ENCODE data around the gene STPG3. TPM values are rescaled to one million over a fixed set of nuclear protein-coding genes. Genes with fewer than 3 reads are reported as not detected.

STPG3 gene
- total and polyA plus RNA-seq, 2 of the 13 experiments (the other 11 are each of a cell fraction or from before 2014, with no cell fraction given), result not detected

DNA sequence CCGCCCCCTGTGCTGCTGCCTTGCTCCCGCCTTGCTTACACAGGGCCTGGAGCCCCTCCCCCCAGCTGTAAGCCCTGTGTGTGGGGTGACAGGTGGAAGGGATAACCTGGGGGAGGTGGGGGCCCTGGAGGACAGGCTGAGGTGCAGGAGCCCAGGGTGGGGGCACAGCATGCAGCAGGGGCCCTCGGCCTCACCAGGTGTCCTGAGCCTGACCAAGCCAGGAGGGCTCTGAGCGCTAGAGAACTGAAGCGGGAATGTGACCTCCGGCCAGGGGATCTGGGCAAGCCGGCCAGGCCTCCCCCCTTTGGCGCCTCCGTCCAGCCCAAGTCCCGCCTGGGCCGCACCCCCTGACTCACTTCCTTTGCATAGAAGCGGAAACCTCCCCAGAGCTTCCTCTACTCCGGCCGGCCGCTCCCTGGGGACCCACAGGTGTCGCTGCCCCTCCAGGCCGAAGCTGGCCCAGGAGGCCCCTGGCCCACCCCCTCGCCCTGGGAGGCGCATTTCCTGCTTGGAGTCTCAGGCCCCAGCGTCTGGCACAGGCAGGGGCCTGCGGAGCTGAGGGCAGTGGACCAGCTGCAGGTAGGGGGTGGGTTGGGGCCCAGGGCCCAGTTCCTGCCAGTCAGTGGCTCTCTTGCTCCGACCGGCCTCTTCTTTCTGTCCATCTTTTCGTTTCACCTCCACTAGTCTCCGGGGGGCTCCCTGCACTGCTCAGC lies 26.4 kb downstream of the STPG3 start, which contains the start of gene TOR4A (continued):
- no peak for TF ChIP-seq ZNF230 (CRISPR knock-in tag; IDR thresholded peaks at IDR 0.05)
- no peak for TF ChIP-seq RBAK (CRISPR knock-in tag; IDR thresholded peaks at IDR 0.05)
- TF ChIP-seq ZBTB42 (CRISPR knock-in tag; IDR thresholded peaks at IDR 0.05), result no peak
- TF ChIP-seq ZNF580 (CRISPR knock-in tag; IDR thresholded peaks at IDR 0.05; ENCODE audit: borderline replicate concordance, low read depth), result 0 out of 2 replicates have a peak, but pooled peaks have one; percentile 57
- TF ChIP-seq, protein P1, sequence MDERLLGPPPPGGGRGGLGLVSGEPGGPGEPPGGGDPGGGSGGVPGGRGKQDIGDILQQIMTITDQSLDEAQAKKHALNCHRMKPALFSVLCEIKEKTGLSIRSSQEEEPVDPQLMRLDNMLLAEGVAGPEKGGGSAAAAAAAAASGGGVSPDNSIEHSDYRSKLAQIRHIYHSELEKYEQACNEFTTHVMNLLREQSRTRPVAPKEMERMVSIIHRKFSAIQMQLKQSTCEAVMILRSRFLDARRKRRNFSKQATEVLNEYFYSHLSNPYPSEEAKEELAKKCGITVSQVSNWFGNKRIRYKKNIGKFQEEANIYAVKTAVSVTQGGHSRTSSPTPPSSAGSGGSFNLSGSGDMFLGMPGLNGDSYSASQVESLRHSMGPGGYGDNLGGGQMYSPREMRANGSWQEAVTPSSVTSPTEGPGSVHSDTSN (CRISPR knock-in tag; IDR thresholded peaks at IDR 0.05), result no peak
- TF ChIP-seq ATF3 (CRISPR knock-in tag; IDR thresholded peaks at IDR 0.05), result no peak
- no peak for TF ChIP-seq ZFP37 (CRISPR knock-in tag; IDR thresholded peaks at IDR 0.05; ENCODE audit: borderline replicate concordance)
- TF ChIP-seq NR2F6 (IDR thresholded peaks at IDR 0.05), result peak; percentile 18; the same call in 1 of the 2 replicates
- TF ChIP-seq NR2F6 (CRISPR knock-in tag; IDR thresholded peaks at IDR 0.05), result peak; percentile 15; the same call in 1 of the 2 replicates
- TF ChIP-seq ZC3H13 (CRISPR knock-in tag; IDR thresholded peaks at IDR 0.05), result no peak
- TF ChIP-seq TFE3 (CRISPR knock-in tag; IDR thresholded peaks at IDR 0.05), result peak; percentile 58
- no peak for TF ChIP-seq ZNF652 (CRISPR knock-in tag; IDR thresholded peaks at IDR 0.05; ENCODE audit: borderline replicate concordance, low read depth)
- TF ChIP-seq, protein P2, sequence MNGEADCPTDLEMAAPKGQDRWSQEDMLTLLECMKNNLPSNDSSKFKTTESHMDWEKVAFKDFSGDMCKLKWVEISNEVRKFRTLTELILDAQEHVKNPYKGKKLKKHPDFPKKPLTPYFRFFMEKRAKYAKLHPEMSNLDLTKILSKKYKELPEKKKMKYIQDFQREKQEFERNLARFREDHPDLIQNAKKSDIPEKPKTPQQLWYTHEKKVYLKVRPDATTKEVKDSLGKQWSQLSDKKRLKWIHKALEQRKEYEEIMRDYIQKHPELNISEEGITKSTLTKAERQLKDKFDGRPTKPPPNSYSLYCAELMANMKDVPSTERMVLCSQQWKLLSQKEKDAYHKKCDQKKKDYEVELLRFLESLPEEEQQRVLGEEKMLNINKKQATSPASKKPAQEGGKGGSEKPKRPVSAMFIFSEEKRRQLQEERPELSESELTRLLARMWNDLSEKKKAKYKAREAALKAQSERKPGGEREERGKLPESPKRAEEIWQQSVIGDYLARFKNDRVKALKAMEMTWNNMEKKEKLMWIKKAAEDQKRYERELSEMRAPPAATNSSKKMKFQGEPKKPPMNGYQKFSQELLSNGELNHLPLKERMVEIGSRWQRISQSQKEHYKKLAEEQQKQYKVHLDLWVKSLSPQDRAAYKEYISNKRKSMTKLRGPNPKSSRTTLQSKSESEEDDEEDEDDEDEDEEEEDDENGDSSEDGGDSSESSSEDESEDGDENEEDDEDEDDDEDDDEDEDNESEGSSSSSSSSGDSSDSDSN (CRISPR knock-in tag; IDR thresholded peaks at IDR 0.05), result peak; percentile 97
- TF ChIP-seq BCL3 (CRISPR knock-in tag; IDR thresholded peaks at IDR 0.05), result no peak
- TF ChIP-seq CREB1 (IDR thresholded peaks at IDR 0.05), result no peak
- TF ChIP-seq CREB1 (CRISPR knock-in tag; IDR thresholded peaks at IDR 0.05), result no peak
- no peak for TF ChIP-seq ZNF260 (CRISPR knock-in tag; IDR thresholded peaks at IDR 0.05; ENCODE audit: borderline replicate concordance, low read depth)
- TF ChIP-seq PAWR (CRISPR knock-in tag; IDR thresholded peaks at IDR 0.05; ENCODE audit: borderline replicate concordance), result no peak
- peak; percentile 4; the same call in 1 of the 2 replicates for TF ChIP-seq MNT (IDR thresholded peaks at IDR 0.05)
- no peak for TF ChIP-seq ZNF34 (CRISPR knock-in tag; IDR thresholded peaks at IDR 0.05; ENCODE audit: borderline replicate concordance)
- TF ChIP-seq ZNF564 (CRISPR knock-in tag; IDR thresholded peaks at IDR 0.05), result no peak
- no peak for TF ChIP-seq ATF7 (IDR thresholded peaks at IDR 0.05)
- no peak for TF ChIP-seq ATF7 (CRISPR knock-in tag; IDR thresholded peaks at IDR 0.05)

All from HepG2 (cell line).